ENCODE data around the gene BCAP31.
A peak's percentile ranks its signal among the peaks of the same experiment; 100 is the strongest.

Gene BCAP31

GRCh38 chrX:153724252-153725038 is at the start of gene BCAP31, which contains the start of gene ABCD1:
Gene BCAP31, minus strand, starts transcription at chrX:153724387. Its CDS starts 1,143 bp downstream, at chrX:153723244.
Gene ABCD1, plus strand, starts transcription at chrX:153724856. Its CDS starts 411 bp downstream, at chrX:153725267.
- peak; percentile 76 to 77 for DNase-seq (ENCODE audit: low read depth in 2 of 2)

DNA sequence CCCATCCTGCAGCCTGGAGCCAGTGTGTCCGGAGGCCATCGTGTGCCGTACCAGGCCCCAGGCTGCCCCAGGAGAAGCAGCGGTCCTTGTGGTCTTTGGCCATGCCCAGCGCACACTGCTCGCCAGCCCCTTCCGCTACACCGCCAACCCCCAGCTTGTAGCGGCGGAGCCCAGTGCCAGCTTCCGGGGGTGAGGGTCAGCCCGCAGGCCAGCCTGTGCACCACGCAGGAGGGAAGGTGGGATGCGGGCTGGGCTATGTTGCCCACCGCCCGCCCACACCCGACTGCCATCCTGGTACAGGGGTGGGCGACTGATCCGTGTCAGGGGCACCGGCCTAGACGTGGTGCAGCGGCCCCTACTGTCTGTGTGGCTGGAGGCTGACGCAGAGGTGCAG is 49.0 kb upstream of the BCAP31 start:
- no peak for DNase-seq (ENCODE audit: low read depth in 2 of 2)

DNA sequence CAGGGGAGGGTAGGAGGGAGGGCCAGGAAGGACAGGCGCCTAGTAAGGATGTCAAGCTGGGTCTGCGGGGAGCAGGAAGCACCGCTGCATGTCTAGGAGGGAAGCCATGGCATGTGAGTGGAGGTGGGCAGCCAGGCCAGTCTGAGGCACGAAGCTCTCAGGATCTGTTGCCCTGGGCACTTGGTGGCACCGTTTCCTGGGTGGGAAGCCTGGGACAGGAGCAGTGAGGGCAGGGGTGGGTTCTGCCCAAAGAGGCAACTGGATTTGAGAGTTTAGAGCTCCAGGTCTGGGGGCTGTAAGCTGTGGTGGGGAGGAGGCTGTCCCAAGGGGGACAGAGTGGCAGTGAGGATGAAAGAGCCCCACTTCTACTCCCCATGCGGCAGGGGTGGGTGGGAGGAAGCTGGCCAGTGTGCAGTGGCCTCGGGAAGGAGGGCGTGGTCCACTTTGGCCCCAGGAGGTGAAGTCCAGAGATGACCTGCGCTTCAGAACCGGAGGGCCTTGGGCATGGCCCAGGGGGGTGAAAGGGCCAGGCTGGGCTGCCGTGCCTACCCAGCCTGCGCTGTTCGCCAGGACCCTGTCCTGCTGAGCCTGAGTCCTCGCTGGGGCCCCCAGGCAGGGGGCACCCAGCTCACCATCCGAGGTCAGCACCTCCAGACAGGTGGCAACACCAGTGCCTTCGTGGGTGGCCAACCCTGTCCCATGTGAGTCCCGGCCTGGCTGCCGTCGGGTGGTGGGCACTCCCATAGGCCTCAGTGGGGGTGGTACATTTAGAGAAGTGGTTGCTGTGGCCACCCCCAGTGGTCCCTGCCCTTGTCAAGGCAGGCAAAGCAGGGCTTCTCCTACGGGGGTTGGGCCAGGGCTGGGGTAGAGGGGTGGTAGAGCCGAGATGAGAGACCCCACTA is 48.4 kb upstream of the BCAP31 start:
- no peak for DNase-seq (ENCODE audit: low read depth in 2 of 2)

- DNase-seq (ENCODE audit: low read depth in 2 of 2) = no peak
Observed at GRCh38 chrX:153771415-153772315, 47.5 kb upstream of the BCAP31 start.

GRCh38 chrX:153770601-153771414 is 46.6 kb upstream of the BCAP31 start:
- DNase-seq (ENCODE audit: low read depth in 2 of 2) = no peak

GRCh38 chrX:153769865-153770600 is 45.8 kb upstream of the BCAP31 start:
- no peak for DNase-seq (ENCODE audit: low read depth in 2 of 2)

DNA sequence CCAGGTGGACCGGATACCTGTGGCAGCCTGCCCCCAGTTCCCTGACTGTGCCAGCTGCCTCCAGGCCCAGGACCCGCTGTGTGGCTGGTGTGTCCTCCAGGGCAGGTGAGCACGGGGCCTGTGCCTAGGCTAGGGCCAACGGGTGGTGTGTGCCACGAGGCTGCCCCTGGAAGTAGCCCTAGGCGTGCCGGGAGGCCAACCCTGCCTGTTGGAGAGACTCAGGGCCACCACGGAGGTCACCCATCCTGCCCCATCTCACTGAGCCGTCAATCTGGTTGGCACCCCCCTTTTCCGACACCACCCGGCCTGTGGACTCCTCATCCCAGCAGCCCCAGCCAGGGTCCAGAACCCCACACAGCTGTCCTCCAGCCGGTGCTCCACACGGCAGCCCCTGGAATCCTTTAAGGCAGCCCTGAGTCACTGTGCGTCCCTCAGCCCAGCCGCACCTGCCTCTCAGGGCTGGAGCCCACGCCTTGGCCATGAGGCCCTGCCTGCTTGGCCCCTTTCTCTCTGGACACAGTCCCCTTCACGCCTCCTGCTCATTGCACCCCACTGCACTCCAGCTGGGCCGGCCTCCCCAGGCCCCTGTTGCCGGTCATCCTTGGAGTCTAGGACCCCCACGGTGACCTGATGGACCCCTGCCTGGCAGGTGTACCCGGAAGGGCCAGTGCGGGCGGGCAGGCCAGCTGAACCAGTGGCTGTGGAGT is 45.1 kb upstream of the BCAP31 start:
- DNase-seq (ENCODE audit: low read depth in 2 of 2) = no peak

DNA sequence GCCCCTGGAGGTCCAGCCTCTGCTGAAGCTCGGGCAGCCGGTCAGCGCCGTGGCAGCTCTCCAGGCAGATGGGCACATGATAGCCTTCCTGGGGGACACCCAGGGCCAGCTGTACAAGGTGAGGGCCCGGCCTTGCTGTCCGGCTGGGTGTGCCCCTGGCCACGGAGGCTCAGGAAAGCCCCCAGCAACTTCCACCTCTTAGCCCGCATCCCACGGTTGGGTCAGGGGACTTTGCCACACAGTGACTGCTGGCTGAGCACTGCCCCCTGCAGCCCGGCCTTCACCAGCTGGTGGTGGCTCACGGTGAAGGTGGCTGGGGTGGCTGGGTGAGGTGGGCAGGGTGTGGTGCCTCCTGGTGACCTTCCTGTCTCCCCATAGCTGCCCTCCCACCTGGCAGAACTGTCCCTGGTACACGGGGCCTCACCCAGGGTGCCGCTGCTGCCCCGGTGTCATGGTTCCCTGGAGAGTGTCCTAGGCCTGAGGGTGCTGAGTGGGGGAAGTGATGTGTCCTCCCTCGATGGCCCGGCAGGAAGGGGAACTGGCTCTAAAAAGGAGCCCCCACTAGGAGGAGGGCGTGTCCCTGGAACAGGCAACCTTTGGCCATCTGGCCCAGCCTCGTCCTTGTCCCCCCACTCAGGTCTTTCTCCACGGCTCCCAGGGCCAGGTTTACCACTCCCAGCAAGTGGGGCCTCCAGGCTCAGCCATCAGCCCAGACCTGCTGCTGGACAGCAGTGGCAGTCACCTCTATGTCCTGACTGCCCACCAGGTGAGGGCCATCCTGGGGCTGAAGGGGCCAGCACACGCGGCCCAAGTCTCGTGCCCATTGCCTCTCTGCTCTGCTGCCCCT is 44.3 kb upstream of the BCAP31 start:
- no peak for DNase-seq (ENCODE audit: low read depth in 2 of 2)

DNA sequence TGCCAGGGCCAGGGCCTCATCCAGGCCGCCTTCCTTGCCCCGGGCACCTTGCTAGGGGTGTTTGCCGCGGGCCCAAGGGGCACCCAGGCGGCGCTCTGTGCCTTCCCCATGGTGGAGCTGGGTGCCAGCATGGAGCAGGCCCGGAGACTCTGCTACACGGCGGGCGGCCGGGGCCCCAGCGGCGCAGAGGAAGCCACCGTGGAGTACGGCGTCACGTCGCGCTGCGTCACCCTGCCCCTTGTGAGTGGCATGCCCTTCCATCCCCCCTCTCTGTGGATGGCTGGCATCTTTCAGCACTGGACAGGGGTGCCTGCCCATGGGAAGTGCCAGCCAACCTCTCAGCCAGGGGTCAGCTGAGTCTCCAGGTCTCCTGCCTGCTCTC is 43.5 kb upstream of the BCAP31 start:
- no peak for DNase-seq (ENCODE audit: low read depth in 2 of 2)

DNA sequence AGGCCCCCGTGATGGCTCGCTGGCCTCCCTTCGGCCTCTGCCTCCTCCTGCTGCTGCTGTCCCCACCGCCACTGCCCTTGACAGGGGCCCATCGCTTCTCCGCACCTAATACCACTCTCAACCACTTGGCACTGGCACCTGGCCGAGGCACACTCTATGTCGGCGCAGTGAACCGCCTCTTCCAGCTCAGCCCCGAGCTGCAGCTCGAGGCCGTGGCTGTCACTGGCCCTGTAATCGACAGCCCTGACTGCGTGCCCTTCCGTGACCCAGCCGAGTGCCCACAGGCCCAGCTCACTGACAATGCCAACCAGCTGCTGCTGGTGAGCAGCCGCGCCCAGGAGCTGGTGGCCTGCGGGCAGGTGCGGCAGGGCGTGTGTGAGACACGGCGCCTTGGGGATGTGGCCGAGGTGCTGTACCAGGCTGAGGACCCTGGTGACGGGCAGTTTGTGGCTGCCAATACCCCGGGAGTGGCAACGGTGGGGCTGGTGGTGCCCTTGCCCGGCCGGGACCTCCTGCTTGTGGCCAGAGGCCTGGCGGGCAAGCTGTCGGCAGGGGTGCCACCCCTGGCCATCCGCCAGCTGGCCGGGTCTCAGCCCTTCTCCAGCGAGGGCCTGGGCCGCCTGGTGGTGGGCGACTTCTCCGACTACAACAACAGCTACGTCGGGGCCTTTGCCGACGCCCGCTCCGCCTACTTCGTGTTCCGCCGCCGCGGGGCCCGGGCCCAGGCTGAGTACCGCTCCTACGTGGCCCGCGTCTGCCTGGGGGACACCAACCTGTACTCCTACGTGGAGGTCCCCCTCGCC is 42.9 kb upstream of the BCAP31 start:
- DNase-seq (ENCODE audit: low read depth in 2 of 2) = no peak

DNA sequence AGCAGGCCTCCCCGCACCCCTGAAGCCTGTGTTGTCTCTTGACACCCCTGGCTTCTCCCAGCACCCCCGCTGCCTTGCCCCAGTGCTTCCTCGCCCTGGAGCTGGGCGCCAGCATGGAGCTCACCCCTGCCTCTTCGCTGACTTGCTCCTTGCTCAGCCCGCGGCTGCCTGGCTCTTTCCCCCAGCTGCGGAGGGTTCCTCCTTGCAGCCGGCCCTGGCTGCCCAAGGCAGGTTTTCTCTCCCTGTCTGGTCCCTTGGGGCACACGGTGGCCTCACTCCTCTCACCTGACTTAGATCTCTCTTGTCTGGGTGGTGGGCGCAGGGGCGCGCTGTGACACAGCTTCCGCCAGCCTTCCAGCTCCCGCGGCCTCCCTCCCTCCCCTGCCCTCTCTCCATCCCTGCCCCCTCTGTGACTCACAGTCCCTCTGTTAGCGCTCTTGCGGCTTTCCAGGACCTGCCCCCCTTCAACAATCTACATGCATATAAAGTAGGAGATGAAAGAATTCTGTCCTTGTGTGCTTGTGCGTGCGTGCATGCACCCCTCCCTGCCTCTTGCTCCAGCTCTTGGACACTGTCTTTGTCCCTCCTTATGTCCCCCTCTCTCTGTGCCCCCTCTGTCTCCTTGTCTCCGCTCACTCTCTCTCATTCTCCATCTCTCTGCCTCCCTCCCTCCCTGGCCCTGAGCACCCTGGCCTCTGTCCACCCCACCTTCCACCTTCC is 42.1 kb upstream of the BCAP31 start:
- DNase-seq (ENCODE audit: low read depth in 2 of 2) = peak in 1 of 2 donors; percentile 12

DNA sequence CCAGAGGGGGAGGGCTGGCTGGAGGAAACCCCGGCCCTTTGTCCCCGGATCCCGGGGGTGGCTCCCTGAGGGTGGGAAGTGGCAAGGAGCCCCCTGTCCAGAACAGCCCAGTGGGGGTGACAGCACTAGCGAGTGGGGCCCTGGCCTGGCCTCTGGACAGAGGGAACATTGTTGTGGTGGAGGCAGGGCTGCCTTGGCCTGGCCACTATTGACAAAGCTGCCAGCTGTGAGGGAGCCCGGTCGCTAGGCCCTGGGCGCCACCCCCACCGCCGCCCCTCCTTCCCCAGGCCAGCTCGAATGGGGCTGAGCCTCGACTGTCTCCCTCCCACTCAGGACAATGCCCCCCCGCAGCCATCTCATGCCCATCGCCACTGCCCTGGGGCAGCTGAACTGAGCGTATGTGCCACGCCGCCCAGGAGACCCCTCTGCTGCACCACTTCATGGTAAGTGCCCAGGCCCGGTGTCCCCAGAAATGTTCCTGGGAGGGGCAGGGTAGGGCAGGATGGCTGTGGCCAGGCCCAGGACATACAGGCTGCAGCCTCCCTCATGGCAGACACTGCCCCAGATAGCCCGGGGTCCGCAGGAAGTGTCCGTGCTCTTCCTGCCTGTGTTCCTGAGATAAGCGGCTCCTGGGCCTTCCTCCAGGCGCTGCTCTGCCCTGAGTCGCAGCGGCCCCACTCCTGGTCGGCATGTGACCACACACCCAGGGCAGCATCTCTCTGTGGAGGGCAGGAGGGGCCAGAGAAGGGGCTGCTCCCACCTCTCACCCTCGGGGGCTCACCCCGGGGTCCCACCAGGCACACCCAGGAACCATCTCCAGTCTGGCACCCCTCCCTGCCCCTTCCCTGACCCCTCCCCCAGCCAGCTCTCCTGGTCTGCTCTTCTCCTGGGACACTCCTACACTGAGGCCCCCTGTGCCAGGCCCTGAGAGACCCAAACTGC is 41.2 kb upstream of the BCAP31 start:
- DNase-seq (ENCODE audit: low read depth in 2 of 2) = no peak

DNA sequence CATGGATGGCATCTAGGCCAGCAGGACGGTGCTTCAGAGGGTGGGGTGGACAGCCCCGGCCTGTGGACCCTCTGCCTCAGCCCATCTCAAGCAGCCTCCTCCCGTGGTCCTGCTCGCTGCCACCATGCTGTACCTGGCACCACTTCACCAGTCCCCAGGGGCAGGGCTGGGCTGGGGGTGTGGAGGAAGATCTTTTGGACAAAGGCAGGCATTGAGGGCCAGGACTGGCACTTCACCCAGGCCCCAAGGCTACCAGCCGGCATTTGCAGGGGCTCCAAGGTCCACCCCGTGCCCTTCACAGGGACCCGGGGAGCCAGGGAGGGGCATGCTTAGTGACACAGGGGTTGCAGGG is 40.6 kb upstream of the BCAP31 start:
- no peak for DNase-seq (ENCODE audit: low read depth in 2 of 2)

DNA sequence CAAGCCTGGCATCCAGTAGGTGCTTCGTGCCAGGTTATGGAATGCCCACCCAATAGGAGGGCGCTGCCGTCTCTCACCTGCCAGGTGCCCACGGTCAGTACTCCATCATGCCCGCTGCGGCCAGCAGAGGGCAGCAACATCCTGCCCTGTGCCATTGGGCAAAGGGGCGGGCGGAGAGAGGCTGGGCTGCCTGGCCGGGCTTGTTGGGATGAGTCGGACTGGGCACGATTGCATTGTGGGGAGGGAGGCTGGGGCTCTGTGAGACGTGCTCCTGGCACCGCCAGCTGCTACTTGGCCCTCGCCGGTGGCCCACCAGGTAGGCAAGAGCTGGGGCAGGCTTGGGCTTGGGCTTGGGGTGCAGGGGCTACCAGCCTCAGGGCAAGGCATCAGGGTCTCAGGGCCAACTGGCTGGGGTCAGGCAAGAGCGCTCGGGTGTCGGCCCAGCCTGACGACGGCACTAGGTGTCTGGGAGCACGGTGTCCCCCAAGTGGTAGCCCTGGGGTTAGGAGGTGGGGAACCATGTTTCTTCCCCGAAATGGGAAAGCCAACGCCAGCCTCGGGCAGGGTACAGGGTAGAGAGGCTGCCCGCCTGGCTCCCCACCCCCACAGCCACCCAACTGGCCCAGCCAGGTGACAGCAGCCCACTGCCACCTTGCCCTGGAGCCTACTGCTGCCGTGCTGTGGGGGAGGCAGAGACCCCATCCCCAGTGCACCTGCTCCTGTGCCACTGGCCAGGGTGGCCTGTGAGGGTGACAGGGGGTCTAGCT is 40.0 kb upstream of the BCAP31 start, which contains the start of gene PLXNB3:
Gene PLXNB3 (plus strand): TSS at position 261 of the 767 bp plus-strand sequence. CDS start 1,287 bp downstream, outside the sequence.
- peak; percentile 50 to 60 for DNase-seq (ENCODE audit: low read depth in 2 of 2)

DNA sequence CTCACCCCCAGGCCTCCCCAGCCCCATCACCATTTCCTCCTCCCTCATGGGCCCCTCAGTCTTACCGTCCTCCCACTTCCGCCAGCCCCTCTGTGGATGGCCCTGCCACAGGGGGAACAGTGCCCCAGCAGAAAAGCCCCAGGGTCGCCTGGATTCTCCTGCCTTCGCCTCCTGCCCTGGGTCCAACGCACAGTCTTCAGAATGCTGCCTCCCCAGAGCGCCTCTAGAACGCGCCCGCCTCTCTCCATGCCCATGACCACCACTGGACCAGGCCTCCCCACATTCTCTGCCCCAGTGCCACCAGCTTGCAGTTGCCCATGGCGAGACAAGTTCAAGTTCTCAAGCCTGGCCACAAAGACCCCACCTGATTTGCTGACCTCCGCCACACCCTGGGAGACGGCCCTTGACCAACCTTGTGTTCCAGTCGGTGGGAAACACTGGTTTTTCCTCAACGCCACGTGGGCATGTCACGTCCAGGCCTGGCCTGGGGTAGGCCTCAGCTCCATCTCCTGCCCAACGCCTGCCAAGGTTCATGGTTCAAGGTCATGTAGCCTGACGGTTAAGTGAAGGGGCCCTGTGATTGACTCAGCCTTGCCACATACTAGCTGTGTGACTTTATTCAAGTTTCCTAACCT is 39.2 kb upstream of the BCAP31 start:
- DNase-seq (ENCODE audit: low read depth in 2 of 2) = no peak
